ENCODE data around the gene DNAJC16. TPM values are rescaled to one million over a fixed set of nuclear protein-coding genes. Genes with fewer than 3 reads are reported as not detected.

The DNAJC16 gene
- total RNA-seq, 1 experiment from 2014 or later: 20.7 TPM

DNA sequence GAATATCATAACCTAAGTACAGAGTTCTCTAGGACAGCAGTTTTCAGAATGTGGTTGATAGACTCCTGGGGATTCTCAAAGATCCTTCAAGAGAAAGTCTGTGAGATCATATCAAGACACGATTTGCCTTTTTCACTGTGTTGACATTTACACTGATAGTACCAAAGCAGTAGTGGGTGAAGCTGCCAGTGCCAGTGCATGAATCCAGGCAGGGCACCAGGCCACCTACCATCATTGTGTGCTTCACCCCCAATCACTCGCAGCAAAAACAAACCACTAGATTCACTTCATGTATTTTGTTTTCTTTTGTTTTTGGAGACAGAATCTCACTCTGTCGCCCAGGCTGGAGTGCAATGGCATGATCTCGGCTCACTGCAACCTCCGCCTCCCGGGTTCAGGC, 23.9 kb downstream of the DNAJC16 start:
- Histone ChIP-seq H3T11ph (ENCODE audit: low read length) (no peak overlapping the region), H3K79me1 (ENCODE audit: insufficient read depth, low read depth, low read length, poor library complexity, severe bottlenecking) (no peaks in the 10 kb centered on the region), H2BK20ac (ENCODE audit: low read depth, low read length, poor library complexity, severe bottlenecking) (no peak overlapping the region), H3K23ac (ENCODE audit: insufficient read length, low read depth, low read length) (no peak overlapping the region), H3K4ac (ENCODE audit: low read depth, low read length) (no peak overlapping the region), H3K9me3 (ENCODE audit: control insufficient read depth, low read depth, low read length) (no peaks in the 10 kb centered on the region), H2BK120ac (ENCODE audit: low read depth, low read length, poor library complexity, severe bottlenecking) (no peak overlapping the region), H3K14ac (ENCODE audit: insufficient read depth, low read length) (no peak overlapping the region), H2BK15ac (ENCODE audit: low read depth, low read length) (no peak overlapping the region), H2BK5ac (ENCODE audit: insufficient read length, low read length) (no peak overlapping the region), H3K23me2 (ENCODE audit: insufficient read length, low read depth, low read length, poor library complexity, severe bottlenecking) (no peaks in the 10 kb centered on the region), H2AK5ac (ENCODE audit: insufficient read length, low read length) (no peak overlapping the region), H3K79me2 (ENCODE audit: insufficient read depth, low read length) (no peaks in the 10 kb centered on the region), H4K8ac (replicated peaks; ENCODE audit: insufficient read length, low read depth, low read length) (no peak overlapping the region), H3K56ac (ENCODE audit: insufficient read length, low read depth, low read length) (no peak overlapping the region), H4K5ac (ENCODE audit: insufficient read length, low read depth, low read length) (no peak overlapping the region), H2AFZ (ENCODE audit: low read length) (no peak overlapping the region), H3K27me3 (ENCODE audit: insufficient read depth, low read length) (no peaks in the 10 kb centered on the region), H2BK12ac (ENCODE audit: insufficient read length, low read depth, low read length) (no peak overlapping the region), H3K4me2 (ENCODE audit: insufficient read depth, insufficient read length, low read length) (no peak overlapping the region), H4K20me1 (ENCODE audit: control insufficient read depth, insufficient read depth, insufficient read length) (no peaks in the 10 kb centered on the region), H4K91ac (ENCODE audit: insufficient read length, low read depth, low read length) (no peak overlapping the region), H3K9ac (ENCODE audit: extremely low read depth, insufficient read length, low read length) (no peak overlapping the region), H3K18ac (ENCODE audit: insufficient read length, low read depth, low read length) (no peak overlapping the region), H3K4me1 (ENCODE audit: insufficient read depth, low read length) (no peaks in the 10 kb centered on the region), H3K27ac (ENCODE audit: insufficient read length, low read depth, low read length) (no peak overlapping the region)
- Mint-ChIP-seq H3K4me1 (no peaks in the 10 kb centered on the region), H3K27me3 (ENCODE audit: low read depth) (no peaks in the 10 kb centered on the region), H3K4me3 (no peak overlapping the region), H3K9me3 (no peaks in the 10 kb centered on the region), H3K36me3 (ENCODE audit: insufficient read depth in 1 of 3, low read depth in 3 of 3) (peaks cover 14 to 46% (median 34%) of the 10 kb centered on the region in 3 experiments; a peak in 6 of 7 replicates), H3K27ac (no peak overlapping the region)
- TF ChIP-seq, protein P1, sequence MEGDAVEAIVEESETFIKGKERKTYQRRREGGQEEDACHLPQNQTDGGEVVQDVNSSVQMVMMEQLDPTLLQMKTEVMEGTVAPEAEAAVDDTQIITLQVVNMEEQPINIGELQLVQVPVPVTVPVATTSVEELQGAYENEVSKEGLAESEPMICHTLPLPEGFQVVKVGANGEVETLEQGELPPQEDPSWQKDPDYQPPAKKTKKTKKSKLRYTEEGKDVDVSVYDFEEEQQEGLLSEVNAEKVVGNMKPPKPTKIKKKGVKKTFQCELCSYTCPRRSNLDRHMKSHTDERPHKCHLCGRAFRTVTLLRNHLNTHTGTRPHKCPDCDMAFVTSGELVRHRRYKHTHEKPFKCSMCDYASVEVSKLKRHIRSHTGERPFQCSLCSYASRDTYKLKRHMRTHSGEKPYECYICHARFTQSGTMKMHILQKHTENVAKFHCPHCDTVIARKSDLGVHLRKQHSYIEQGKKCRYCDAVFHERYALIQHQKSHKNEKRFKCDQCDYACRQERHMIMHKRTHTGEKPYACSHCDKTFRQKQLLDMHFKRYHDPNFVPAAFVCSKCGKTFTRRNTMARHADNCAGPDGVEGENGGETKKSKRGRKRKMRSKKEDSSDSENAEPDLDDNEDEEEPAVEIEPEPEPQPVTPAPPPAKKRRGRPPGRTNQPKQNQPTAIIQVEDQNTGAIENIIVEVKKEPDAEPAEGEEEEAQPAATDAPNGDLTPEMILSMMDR (conservative IDR thresholded peaks at IDR 0.05): no peak
- no CpG with 5 or more reads among the region's 6 CpGs for WGBS (ENCODE audit: extremely low coverage, insufficient read length, low lambda C conversion rate)
- DNase-seq: no peak

All from H9 (cell line).